Uterus (tissue), 2 donors: ENCODE results near the gene ASB11.

Experiments
- POLR2A ChIP-seq, 2 donors: fragments of 450-650 bp; IDR thresholded peaks; one replicate each; pipeline ENCODE4 v1.6.1; 2016; ENCODE audit warnings: antibody characterized with exemption in 2 of 2, mild to moderate bottlenecking in 1 of 2, moderate library complexity in 1 of 2
- TF ChIP-seq, protein P1 (sequence below), 4 experiments: fragments of 200-600 bp in 2 of 4; fragments of 450-650 bp in 2 of 4; sonication (generic) in 2 of 4; IDR thresholded peaks; one replicate each; pipeline ENCODE4 v1.5.1; 2016 to 2019; ENCODE audit warnings: antibody characterized with exemption in 4 of 4, mild to moderate bottlenecking in 2 of 4, moderate library complexity in 1 of 4

DNA sequence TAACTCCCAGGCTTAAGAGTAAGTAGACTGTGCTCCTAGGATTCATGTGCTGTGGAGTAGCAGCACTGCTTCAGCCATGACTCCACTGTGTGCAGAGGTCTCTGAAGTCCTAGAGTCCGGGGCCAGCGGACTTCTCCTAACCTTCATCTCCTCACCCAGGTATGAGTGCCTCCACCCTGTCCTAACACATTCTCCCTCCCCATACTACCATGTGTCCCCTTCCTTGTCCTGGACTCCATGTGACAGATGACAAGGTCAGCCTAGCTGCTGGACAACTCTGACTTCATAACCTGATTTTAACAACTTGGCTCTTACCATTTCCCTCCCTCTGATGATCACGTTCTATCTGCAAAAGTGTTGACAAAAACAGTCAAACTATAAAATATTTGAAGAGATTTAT lies 16.7 kb downstream of the ASB11 start:
- TF ChIP-seq POLR2A (IDR thresholded peaks at IDR 0.05) = no peak
- TF ChIP-seq, protein P1, sequence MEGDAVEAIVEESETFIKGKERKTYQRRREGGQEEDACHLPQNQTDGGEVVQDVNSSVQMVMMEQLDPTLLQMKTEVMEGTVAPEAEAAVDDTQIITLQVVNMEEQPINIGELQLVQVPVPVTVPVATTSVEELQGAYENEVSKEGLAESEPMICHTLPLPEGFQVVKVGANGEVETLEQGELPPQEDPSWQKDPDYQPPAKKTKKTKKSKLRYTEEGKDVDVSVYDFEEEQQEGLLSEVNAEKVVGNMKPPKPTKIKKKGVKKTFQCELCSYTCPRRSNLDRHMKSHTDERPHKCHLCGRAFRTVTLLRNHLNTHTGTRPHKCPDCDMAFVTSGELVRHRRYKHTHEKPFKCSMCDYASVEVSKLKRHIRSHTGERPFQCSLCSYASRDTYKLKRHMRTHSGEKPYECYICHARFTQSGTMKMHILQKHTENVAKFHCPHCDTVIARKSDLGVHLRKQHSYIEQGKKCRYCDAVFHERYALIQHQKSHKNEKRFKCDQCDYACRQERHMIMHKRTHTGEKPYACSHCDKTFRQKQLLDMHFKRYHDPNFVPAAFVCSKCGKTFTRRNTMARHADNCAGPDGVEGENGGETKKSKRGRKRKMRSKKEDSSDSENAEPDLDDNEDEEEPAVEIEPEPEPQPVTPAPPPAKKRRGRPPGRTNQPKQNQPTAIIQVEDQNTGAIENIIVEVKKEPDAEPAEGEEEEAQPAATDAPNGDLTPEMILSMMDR (IDR thresholded peaks at IDR 0.05) = no peak
